GM06990 (cell line): ENCODE measurements around the gene RABGAP1.

Source experiments
- DNase-seq: peaks from one replicate; pipeline ENCODE4 v3.0.0-alpha.2; 2011; ENCODE audit not compliant: insufficient read length; ENCODE audit errors: extremely low read depth
- H3K27me3 ChIP-seq: replicated peaks from 2 replicates; pipeline ENCODE4 v1.6.0; 2011; ENCODE audit warnings: low read length; ENCODE audit not compliant: control insufficient read depth, insufficient read depth
- H3K36me3 ChIP-seq: 2 replicates; pipeline ENCODE4 v1.5.1; 2011; ENCODE audit warnings: low read length; ENCODE audit not compliant: control insufficient read depth, insufficient read depth
- H3K4me3 ChIP-seq: replicated peaks from 2 replicates; pipeline ENCODE4 v1.5.1; 2011; ENCODE audit warnings: low read depth, mild to moderate bottlenecking, control low read depth, low read length
- CTCF ChIP-seq: IDR thresholded peaks from 2 replicates; pipeline ENCODE4 v1.5.1; 2011; ENCODE audit warnings: low read length, control low read depth, mild to moderate bottlenecking, inconsistent platforms; ENCODE audit not compliant: insufficient read depth, poor library complexity, severe bottlenecking

Gene RABGAP1

GRCh38 chr9:122975196-122975595 lies 34.4 kb downstream of the RABGAP1 start:
- no peak for TF ChIP-seq CTCF
- Histone ChIP-seq H3K27me3 (no peaks in the 10 kb centered on the region), H3K4me3 (no peak overlapping the region), H3K36me3 (peaks cover 2% of the 10 kb centered on the region)
- no peak for DNase-seq

- Histone ChIP-seq H3K36me3 (no peaks in the 10 kb centered on the region; the same call in none of the 2 replicates), H3K4me3 (no peak overlapping the region), H3K27me3 (no peaks in the 10 kb centered on the region)
- no peak for TF ChIP-seq CTCF
- no peak for DNase-seq
Observed at GRCh38 chr9:122978601-122979000, 37.8 kb downstream of the RABGAP1 start.

GRCh38 chr9:122986010-122986409 lies 45.2 kb downstream of the RABGAP1 start:
- no peak for DNase-seq
- Histone ChIP-seq H3K27me3 (no peaks in the 10 kb centered on the region), H3K36me3 (peaks cover 3% of the 10 kb centered on the region), H3K4me3 (no peak overlapping the region)
- TF ChIP-seq CTCF: no peak

GRCh38 chr9:122988141-122988540 lies 47.3 kb downstream of the RABGAP1 start:
- no peak for DNase-seq
- Histone ChIP-seq H3K27me3 (no peaks in the 10 kb centered on the region), H3K4me3 (no peak overlapping the region), H3K36me3 (peaks cover 3% of the 10 kb centered on the region)
- no peak for TF ChIP-seq CTCF

- no peak overlapping the region for H3K4me3 ChIP-seq
- peaks cover 3% of the 10 kb centered on the region for H3K36me3 ChIP-seq
- TF ChIP-seq CTCF: no peak
- peak; percentile 31 for DNase-seq
- no peaks in the 10 kb centered on the region for H3K27me3 ChIP-seq
Observed at GRCh38 chr9:122988920-122989621, 48.3 kb downstream of the RABGAP1 start.
